DMS 273 (cell line): ENCODE measurements around the gene TLDC2.
A peak's percentile ranks its signal among the peaks of the same experiment; 100 is the strongest.
"Not testable (repeated sequence)": the region's sequence is repeated elsewhere in the genome, so short reads cannot be mapped to it uniquely, and the experiment has no call there.

ENCODE experiments used
- DNase-seq: peaks from one replicate; lab custom pipeline; 2025; ENCODE audit not compliant: unreplicated experiment; lab: John Stamatoyannopoulos, UW

The TLDC2 gene

GRCh38 chr20:36866681-36867495 lies 9.1 kb upstream of the TLDC2 start:
- no peak for DNase-seq

GRCh38 chr20:36871640-36872570 lies 4.0 kb upstream of the TLDC2 start:
- DNase-seq = no peak

GRCh38 chr20:36872852-36873251 lies 3.1 kb upstream of the TLDC2 start:
- peak; percentile 53 for DNase-seq

GRCh38 chr20:36873498-36874189 lies 2.3 kb upstream of the TLDC2 start:
- DNase-seq = no peak

- not testable (repeated sequence) for DNase-seq
Observed at GRCh38 chr20:36875093-36875492, 845 bp upstream of the TLDC2 start.

- DNase-seq = no peak
Observed at GRCh38 chr20:36876473-36876833, 515 bp downstream of the TLDC2 start.

GRCh38 chr20:36878941-36879340 lies 3.0 kb downstream of the TLDC2 start:
- no peak for DNase-seq

- DNase-seq = no peak
Observed at GRCh38 chr20:36880741-36881250, 4.9 kb downstream of the TLDC2 start.

- no peak for DNase-seq
Observed at GRCh38 chr20:36881331-36881730, 5.4 kb downstream of the TLDC2 start.

GRCh38 chr20:36881888-36882287 lies 6.0 kb downstream of the TLDC2 start:
- no peak for DNase-seq

- no peak for DNase-seq
Observed at GRCh38 chr20:36883977-36884535, 8.1 kb downstream of the TLDC2 start.

- DNase-seq = no peak
Observed at GRCh38 chr20:36885356-36885755, 9.4 kb downstream of the TLDC2 start.

GRCh38 chr20:36886859-36887751 lies 11.2 kb downstream of the TLDC2 start:
- DNase-seq = peak; percentile 93

- DNase-seq = no peak
Observed at GRCh38 chr20:36887752-36888090, 11.8 kb downstream of the TLDC2 start.

GRCh38 chr20:36888880-36889516 lies 13.1 kb downstream of the TLDC2 start:
- DNase-seq = no peak

GRCh38 chr20:36890586-36890985 lies 14.6 kb downstream of the TLDC2 start:
- no peak for DNase-seq

GRCh38 chr20:36891211-36891610 lies 15.3 kb downstream of the TLDC2 start:
- DNase-seq = no peak

- DNase-seq = no peak
Observed at GRCh38 chr20:36893801-36894200, 17.9 kb downstream of the TLDC2 start.

GRCh38 chr20:36895036-36895435 lies 19.1 kb downstream of the TLDC2 start:
- DNase-seq = no peak

- DNase-seq = no peak
Observed at GRCh38 chr20:36904690-36905089, 28.8 kb downstream of the TLDC2 start.
